GM12875 (cell line): ENCODE measurements around the gene PPP1CA.

Source experiments
- H3K4me3 ChIP-seq: one replicate; pipeline ENCODE4 v1.5.1; 2011; ENCODE audit warnings: low read depth, low read length, control low read depth
- TF ChIP-seq, protein P1 (sequence below): IDR thresholded peaks from 2 replicates; pipeline ENCODE4 v1.5.1; 2011; ENCODE audit warnings: low read depth, mild to moderate bottlenecking, control low read depth, inconsistent platforms, low read length, moderate library complexity, borderline replicate concordance; ENCODE audit not compliant: insufficient read depth

Gene PPP1CA

DNA sequence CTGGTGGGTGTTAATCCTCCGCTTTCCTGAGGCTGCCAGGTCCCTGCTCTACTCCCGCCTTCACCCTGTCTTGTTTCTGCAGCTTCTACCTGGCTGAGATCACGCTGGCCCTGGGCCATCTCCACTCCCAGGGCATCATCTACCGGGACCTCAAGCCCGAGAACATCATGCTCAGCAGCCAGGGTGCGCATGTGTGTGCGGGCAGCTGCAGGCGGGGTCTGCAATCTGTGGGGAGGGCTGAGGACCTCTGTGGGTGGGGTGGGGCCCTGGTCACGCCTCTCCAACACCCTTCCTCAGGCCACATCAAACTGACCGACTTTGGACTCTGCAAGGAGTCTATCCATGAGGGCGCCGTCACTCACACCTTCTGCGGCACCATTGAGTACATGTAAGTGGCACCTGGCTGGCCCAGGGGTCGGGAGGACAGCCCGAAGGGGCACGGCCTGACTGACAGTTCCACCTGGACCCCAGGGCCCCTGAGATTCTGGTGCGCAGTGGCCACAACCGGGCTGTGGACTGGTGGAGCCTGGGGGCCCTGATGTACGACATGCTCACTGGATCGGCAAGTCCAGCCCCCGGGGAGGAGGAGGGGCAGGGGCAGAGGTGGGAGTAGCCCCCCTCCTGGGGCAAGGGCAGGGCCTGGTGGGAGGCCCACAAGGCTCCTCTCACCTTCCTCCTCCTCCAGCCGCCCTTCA, 31.1 kb upstream of the PPP1CA start:
- TF ChIP-seq, protein P1, sequence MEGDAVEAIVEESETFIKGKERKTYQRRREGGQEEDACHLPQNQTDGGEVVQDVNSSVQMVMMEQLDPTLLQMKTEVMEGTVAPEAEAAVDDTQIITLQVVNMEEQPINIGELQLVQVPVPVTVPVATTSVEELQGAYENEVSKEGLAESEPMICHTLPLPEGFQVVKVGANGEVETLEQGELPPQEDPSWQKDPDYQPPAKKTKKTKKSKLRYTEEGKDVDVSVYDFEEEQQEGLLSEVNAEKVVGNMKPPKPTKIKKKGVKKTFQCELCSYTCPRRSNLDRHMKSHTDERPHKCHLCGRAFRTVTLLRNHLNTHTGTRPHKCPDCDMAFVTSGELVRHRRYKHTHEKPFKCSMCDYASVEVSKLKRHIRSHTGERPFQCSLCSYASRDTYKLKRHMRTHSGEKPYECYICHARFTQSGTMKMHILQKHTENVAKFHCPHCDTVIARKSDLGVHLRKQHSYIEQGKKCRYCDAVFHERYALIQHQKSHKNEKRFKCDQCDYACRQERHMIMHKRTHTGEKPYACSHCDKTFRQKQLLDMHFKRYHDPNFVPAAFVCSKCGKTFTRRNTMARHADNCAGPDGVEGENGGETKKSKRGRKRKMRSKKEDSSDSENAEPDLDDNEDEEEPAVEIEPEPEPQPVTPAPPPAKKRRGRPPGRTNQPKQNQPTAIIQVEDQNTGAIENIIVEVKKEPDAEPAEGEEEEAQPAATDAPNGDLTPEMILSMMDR: no peak
- H3K4me3 ChIP-seq: no peak overlapping the region

DNA sequence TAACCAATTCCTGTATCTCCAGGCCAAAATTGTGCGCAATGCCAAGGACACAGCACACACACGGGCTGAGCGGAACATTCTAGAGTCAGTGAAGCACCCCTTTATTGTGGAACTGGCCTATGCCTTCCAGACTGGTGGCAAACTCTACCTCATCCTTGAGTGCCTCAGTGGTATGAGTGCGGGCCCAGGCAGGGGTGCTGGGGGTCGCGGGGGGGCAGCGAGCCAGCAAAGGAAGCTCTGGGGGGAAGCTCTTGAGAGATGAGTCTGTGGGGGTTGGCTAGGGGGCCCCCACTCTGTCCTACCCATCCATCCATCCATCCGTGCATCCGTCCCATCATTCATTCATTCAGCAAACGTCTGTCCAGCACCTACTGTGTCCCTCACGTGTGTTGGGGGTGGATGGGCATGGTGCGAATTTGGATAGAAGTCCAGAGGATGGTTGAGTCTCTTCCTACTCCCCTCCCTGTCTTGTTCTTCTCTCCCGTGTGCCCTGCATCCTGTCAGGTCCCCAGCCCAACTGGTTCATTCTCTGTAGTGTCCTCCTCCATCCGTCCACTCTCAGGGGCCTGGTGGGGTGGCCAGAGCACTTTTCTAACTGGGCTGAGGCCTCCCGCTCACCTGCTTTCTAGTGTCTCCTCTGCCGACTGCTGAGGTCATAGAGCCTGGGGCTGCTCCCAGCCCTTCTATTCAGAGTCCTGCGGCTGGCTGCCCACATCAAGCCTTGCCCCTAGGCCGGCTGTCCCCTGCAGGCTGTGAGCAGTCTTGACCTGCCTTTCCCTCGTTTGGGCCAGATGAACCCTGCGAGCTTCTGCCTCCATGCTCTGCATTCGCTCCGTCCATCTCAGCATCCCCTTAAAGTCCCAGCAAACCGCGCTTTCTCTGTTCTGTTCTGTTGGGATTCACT, 29.9 kb upstream of the PPP1CA start:
- no peak overlapping the region for H3K4me3 ChIP-seq
- TF ChIP-seq, protein P1: no peak

DNA sequence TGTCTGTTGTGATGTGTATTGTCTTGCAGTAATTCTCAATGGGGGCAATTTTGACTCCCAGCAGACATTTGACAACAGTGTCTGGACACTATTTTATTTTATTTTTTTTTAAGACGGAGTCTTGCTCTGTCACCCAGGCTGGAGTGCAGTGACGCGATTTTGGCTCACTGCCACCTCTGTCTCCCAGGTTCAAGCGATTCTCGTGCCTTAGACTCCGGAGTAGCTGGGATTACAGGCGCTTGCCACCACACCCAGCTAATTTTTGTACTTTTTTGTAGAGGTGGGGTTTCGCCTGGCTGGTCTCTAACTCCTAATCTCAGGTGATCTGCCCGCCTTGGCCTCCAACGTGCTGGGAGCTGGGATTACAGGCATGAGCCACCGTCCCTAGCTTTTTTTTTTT, 28.1 kb upstream of the PPP1CA start:
- TF ChIP-seq, protein P1: no peak

DNA sequence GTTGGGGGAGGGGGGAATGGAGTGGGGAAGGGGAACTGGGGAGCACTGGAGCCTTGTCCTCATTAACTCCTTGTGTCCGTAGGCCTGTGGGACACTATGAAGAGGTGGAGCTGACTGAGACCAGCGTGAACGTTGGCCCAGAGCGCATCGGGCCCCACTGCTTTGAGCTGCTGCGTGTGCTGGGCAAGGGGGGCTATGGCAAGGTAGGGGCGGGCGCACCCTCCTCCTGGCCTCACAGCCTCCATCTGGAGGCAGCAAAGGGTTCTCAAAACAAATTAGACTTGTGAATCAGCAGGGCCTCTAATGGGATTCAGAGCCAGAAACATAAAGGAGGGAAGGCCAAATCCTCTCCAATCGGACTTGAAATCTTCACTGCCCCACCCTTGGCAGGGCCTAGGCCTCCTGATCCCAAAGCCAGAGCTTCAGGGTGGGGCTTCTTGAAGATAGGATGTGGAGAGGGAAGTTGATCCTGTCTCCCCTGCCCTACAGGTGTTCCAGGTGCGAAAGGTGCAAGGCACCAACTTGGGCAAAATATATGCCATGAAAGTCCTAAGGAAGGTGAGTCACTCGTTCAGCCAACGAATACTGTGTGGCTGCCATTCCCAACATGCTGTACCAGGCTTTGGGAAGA, 27.5 kb upstream of the PPP1CA start:
- TF ChIP-seq, protein P1: no peak
- H3K4me3 ChIP-seq: peak overlapping the region; percentile 97

More for the DNA sequence above, 28.1 kb upstream of the PPP1CA start:
- no peak overlapping the region for H3K4me3 ChIP-seq

DNA sequence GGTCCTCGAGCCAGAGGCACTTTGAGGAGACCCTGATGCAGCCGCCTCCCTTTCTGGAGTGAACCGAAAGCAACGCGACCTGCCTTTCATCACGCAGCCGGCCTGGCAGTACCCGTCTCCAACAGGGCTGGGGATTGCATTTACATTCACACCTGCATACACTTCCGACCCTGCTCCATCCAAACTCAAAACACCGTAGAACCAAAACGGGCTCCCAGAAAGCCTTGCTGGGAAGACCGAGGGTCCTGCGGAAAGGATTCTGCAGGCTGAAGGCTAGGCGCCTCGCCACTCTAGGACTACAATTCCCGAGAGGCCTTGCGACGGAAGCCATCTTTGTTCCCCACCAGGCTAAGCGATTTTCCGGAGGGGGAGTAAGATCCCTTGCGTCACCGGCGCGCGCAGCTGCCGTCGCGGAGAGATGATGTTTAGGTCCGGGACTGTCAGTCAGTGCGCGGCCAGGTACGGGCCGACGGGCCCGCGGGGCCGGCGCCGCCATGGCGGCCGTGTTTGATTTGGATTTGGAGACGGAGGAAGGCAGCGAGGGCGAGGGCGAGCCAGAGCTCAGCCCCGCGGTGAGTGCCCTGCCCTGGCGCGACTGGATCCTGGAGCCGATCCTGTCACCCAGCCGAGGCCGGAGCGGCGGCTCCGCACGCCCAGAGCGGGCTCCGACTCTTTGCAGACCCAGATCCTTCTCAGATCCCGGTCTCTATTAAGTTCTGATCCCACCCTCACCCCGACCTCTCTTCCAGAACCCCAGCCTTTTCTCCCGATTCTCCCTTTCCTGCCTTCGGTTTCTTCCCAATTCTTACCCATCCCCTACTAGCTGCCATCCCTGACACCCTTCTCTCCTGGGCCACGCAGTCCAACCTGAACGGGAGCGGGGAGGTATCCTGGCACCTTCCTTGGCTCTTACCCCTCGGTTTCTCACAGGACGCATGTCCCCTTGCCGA, 26.7 kb upstream of the PPP1CA start, which contains the start of gene RPS6KB2:
RPS6KB2 (plus strand) TSS at position 443 of the 950 bp plus-strand sequence; CDS start at position 495, 52 bp downstream.
- TF ChIP-seq, protein P1: no peak
- H3K4me3 ChIP-seq: peak within 1 kb of the TSS; percentile 97

DNA sequence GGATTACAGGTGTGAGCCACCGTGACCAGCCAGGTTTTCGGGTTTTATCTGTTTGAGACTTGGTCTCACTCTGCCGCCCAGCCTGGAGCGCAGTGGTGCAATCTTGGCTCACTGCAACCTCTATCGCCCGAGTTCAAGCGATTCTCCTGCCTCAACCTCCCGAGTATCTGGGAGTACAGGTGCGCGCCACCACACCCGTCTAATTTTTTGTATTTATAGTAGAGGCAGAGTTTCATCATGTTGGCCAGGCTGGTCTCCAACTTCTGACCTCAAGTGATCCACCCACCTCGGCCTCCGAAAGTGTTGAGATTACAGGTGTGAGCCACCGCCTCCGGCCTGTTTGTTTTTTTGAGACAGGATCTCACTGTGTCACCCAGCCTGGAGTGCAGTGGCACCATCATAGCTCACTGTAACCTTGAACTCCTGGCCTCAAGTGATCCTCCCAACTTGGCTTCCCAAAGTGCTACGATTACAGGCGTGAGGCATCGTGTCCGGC, 25.8 kb upstream of the PPP1CA start:
- H3K4me3 ChIP-seq: peak overlapping the region; percentile 97
